HUES48 (cell line): ENCODE measurements around the gene ATP2B2.

ENCODE experiments used
- H3K27ac ChIP-seq: one replicate; pipeline ENCODE4 v1.7.0; 2013; ENCODE audit warnings: low read depth, low read length, inconsistent platforms
- H3K27me3 ChIP-seq: 2 replicates; pipeline ENCODE4 v1.6.1; 2013; ENCODE audit warnings: mild to moderate bottlenecking, low read length; ENCODE audit not compliant: control insufficient read depth, insufficient read depth
- H3K36me3 ChIP-seq: 2 replicates; pipeline ENCODE4 v1.6.1; 2013; ENCODE audit warnings: low read length; ENCODE audit not compliant: control insufficient read depth, insufficient read depth
- H3K4me1 ChIP-seq: 2 replicates; pipeline ENCODE4 v1.6.1; 2013; ENCODE audit warnings: mild to moderate bottlenecking, low read length; ENCODE audit not compliant: control insufficient read depth, insufficient read depth
- H3K4me3 ChIP-seq: 2 replicates; pipeline ENCODE4 v1.5.1; 2013; ENCODE audit warnings: mild to moderate bottlenecking, low read depth, low read length
- H3K9ac ChIP-seq: 2 replicates; pipeline ENCODE4 v1.6.1; 2013; ENCODE audit warnings: mild to moderate bottlenecking, low read depth, low read length, moderate library complexity
- H3K9me3 ChIP-seq: 2 replicates; pipeline ENCODE4 v1.6.1; 2013; ENCODE audit warnings: low read length; ENCODE audit not compliant: control insufficient read depth, insufficient read depth

Gene ATP2B2

GRCh38 chr3:10529809-10530208, 24.4 kb upstream of the ATP2B2 start:
- no peaks in the 10 kb centered on the region for H3K9me3 ChIP-seq
- H3K27me3 ChIP-seq = no peaks in the 10 kb centered on the region
- H3K9ac ChIP-seq = no peak overlapping the region
- H3K27ac ChIP-seq = no peak overlapping the region
- no peaks in the 10 kb centered on the region for H3K4me1 ChIP-seq
- H3K36me3 ChIP-seq = no peaks in the 10 kb centered on the region
- H3K4me3 ChIP-seq = no peak overlapping the region

- H3K4me1 ChIP-seq = no peaks in the 10 kb centered on the region
- H3K9me3 ChIP-seq = no peaks in the 10 kb centered on the region
- H3K36me3 ChIP-seq = no peaks in the 10 kb centered on the region
- H3K27me3 ChIP-seq = no peaks in the 10 kb centered on the region
- H3K9ac ChIP-seq = no peak overlapping the region
- H3K4me3 ChIP-seq = no peak overlapping the region
- no peak overlapping the region for H3K27ac ChIP-seq
Measured at GRCh38 chr3:10528046-10528445, 22.7 kb upstream of the ATP2B2 start.

DNA sequence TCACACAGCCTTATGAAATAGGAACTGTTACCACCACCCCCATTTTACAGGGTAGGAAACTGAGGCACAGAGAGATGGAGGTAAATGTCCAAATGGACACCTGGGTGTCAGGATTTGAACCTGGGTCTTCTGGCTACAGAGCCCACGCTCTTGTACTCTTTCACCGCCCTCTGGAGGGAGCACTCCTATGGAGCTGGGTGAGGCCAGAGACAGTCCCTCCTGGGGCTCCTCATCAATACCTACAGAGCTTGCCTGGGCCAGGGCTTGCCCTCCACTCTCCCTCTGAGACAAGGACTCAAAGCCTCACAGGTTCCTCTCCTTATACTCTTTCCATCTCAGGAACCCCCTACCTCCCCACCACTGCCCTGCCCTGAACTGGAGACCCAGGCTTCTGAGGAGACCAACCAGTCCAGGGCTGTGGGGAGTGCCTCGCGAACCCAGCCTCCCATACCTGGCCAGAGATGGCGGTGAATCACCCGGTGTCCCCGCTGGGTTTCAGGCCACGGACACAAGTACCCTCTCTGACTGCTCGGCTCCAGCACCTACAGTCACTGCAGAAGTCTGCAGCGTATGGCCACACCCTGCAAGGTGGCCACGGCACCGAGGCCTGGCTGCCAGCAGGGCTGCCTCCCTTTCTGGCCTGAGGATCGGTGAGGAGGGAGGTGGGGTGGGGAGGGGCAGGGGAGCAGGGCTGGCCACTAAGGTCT, 22.1 kb upstream of the ATP2B2 start:
- no peak overlapping the region for H3K27ac ChIP-seq
- no peaks in the 10 kb centered on the region for H3K27me3 ChIP-seq

DNA sequence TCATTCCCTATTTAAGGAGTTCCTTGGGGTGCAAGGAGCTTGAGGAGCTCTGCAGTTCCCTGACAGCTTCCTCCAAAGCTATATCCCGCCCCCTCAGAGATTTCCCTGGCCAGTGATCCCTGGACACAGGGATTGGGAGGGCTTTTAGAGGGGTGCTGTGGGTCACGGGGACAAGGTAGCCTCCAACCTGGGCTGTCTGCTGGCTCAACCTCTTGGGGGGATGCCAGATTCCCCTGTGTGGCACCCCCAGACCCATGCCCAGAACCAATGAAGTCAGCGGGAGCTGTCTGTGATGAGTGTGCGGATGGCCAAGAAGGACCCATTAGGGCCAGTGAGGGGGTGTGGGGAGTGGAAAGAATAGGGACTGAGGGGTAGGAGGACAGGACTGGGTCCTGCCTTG, 21.0 kb upstream of the ATP2B2 start:
- no peak overlapping the region for H3K9ac ChIP-seq
- H3K27ac ChIP-seq = no peak overlapping the region
- H3K36me3 ChIP-seq = no peaks in the 10 kb centered on the region
- H3K4me1 ChIP-seq = no peaks in the 10 kb centered on the region
- no peaks in the 10 kb centered on the region for H3K27me3 ChIP-seq
- H3K9me3 ChIP-seq = no peaks in the 10 kb centered on the region
- H3K4me3 ChIP-seq = no peak overlapping the region

More for the DNA sequence above, 22.1 kb upstream of the ATP2B2 start:
- Histone ChIP-seq H3K9ac (no peak overlapping the region), H3K36me3 (no peaks in the 10 kb centered on the region), H3K9me3 (no peaks in the 10 kb centered on the region), H3K4me3 (no peak overlapping the region), H3K4me1 (no peaks in the 10 kb centered on the region)

GRCh38 chr3:10524799-10525301, 19.5 kb upstream of the ATP2B2 start:
- Histone ChIP-seq H3K36me3 (no peaks in the 10 kb centered on the region), H3K4me3 (no peak overlapping the region), H3K27me3 (no peaks in the 10 kb centered on the region), H3K9me3 (no peaks in the 10 kb centered on the region), H3K9ac (no peak overlapping the region), H3K27ac (no peak overlapping the region), H3K4me1 (no peaks in the 10 kb centered on the region)

DNA sequence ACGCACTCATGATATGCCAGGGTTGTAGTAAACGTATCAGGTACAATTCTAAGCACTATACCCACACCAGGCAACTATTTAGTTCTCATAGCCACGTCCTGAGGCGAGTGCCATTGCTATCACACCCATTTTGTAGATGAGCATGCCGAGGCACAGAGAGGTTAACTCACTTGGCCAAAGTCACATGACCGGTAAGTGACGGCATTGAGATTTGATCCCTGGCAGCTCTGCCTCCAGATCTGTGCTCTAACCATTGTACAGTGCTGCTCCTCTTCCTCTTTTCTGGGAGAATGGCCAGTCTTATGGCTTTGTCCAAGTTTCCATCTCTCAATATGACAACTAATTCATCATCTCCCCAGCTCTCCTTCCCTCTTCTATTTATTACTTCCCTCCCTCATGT, 18.9 kb upstream of the ATP2B2 start:
- Histone ChIP-seq H3K4me1 (no peaks in the 10 kb centered on the region), H3K27me3 (no peaks in the 10 kb centered on the region), H3K36me3 (no peaks in the 10 kb centered on the region), H3K4me3 (no peak overlapping the region), H3K27ac (no peak overlapping the region), H3K9ac (no peak overlapping the region), H3K9me3 (no peaks in the 10 kb centered on the region)

DNA sequence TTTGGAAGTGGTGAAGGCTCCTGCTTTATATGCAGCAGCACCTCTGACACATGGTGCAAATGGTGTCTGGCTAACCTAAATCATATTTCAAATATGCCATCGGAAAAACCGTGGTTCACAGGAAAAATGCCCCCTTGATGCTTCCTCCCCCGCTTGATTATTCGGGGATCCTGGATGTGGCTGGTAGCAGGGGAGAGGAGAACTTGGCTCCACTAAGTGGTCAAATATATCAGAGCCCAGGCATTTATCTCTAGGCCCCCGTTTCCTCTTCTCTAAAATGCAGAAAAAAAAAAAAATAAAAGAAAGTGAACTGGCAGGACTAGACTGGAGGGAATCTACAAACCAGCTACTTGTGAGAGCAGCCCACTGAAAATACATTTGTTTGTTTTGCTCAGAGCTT, 18.2 kb upstream of the ATP2B2 start:
- no peaks in the 10 kb centered on the region for H3K27me3 ChIP-seq
- no peak overlapping the region for H3K27ac ChIP-seq
- no peaks in the 10 kb centered on the region for H3K4me1 ChIP-seq
- H3K9me3 ChIP-seq = no peaks in the 10 kb centered on the region
- no peak overlapping the region for H3K9ac ChIP-seq
- H3K36me3 ChIP-seq = no peaks in the 10 kb centered on the region
- H3K4me3 ChIP-seq = no peak overlapping the region

DNA sequence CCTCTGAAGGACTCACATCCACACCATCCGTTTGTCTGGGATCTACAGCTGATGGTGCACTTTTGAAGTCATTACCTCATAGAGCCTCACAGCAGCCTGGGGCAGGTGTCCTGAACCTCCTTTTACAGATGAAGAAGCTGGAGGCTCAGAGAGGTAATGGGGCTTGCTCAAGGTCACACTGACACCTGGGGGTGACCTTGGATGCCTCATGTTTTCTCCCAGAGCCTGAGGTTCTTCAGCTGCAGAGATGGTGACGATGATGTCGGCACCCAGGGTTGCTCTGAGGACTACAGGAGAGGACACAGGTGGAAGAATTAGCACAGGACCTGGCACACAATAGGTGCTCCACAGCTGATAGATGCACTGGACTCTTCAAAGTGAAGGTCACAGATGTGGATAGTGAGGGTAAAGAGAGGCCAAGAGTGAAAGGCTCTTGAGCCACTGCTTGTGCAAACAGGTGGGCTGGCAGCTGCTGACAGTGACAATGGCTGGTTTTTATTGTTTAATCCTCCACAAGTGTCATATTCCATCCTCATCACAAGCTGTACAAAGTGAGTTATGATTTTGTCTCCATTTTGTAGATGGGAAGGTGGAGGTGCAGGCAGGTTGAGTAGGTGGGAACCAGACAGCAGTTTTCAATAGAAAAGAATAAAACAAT, 17.4 kb upstream of the ATP2B2 start:
- H3K27ac ChIP-seq = no peak overlapping the region
- H3K4me1 ChIP-seq = no peaks in the 10 kb centered on the region
- H3K9me3 ChIP-seq = no peaks in the 10 kb centered on the region
- H3K9ac ChIP-seq = no peak overlapping the region
- no peaks in the 10 kb centered on the region for H3K36me3 ChIP-seq
- no peak overlapping the region for H3K4me3 ChIP-seq
- no peaks in the 10 kb centered on the region for H3K27me3 ChIP-seq

- H3K4me1 ChIP-seq = no peaks in the 10 kb centered on the region
- H3K27me3 ChIP-seq = no peaks in the 10 kb centered on the region
- H3K36me3 ChIP-seq = no peaks in the 10 kb centered on the region
- H3K27ac ChIP-seq = no peak overlapping the region
- H3K9ac ChIP-seq = no peak overlapping the region
- H3K4me3 ChIP-seq = no peak overlapping the region
- H3K9me3 ChIP-seq = no peaks in the 10 kb centered on the region
Measured at GRCh38 chr3:10521772-10522441, 16.5 kb upstream of the ATP2B2 start.

- no peaks in the 10 kb centered on the region for H3K9me3 ChIP-seq
- no peak overlapping the region for H3K9ac ChIP-seq
- no peaks in the 10 kb centered on the region for H3K36me3 ChIP-seq
- no peaks in the 10 kb centered on the region for H3K4me1 ChIP-seq
- no peaks in the 10 kb centered on the region for H3K27me3 ChIP-seq
- H3K4me3 ChIP-seq = no peak overlapping the region
- no peak overlapping the region for H3K27ac ChIP-seq
Measured at GRCh38 chr3:10520072-10520471, 14.7 kb upstream of the ATP2B2 start.

DNA sequence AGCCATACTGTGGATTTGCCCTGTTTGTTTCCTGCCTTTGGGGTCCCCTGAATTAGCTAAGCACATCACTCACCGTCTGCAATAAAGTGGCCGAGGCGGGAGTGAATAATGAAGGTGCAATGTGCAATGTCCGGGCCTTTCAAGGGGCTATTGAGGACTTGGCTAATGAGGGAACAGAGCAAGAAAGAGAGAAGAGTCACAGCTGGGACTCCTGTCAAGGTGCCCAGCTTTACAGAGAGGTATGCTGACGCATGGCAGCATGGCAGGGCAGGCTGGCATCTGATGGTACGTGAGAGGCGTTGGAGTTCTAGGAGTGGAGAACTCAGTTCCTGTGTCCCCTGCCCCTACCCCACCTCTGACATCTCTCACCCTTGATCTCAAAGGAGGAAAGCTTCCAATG, 13.8 kb upstream of the ATP2B2 start:
- no peaks in the 10 kb centered on the region for H3K36me3 ChIP-seq
- H3K4me3 ChIP-seq = no peak overlapping the region
- H3K27ac ChIP-seq = no peak overlapping the region
- no peaks in the 10 kb centered on the region for H3K4me1 ChIP-seq
- no peaks in the 10 kb centered on the region for H3K9me3 ChIP-seq
- H3K9ac ChIP-seq = no peak overlapping the region
- H3K27me3 ChIP-seq = no peaks in the 10 kb centered on the region
